RPMI7951 (cell line): ENCODE results near the gene SCAP. TPM values are rescaled to one million over a fixed set of nuclear protein-coding genes. Genes with fewer than 3 reads are reported as not detected.
A peak's percentile ranks its signal among the peaks of the same experiment; 100 is the strongest.

Experiments used
- DNase-seq: peaks from one replicate; pipeline ENCODE4 v3.0.0-alpha.2; 2012; ENCODE audit warnings: low read depth
- total RNA-seq: library from RNA; depleted of rRNA; stranded (reverse); fragments of >200 nt; shearing (Covaris generic); gene quantifications from 2 replicates; pipeline ENCODE4 v1.2.3, GENCODE V29; 2014; rRNA removed

SCAP gene
- total RNA-seq, 1 experiment from 2014 or later: 37.4 TPM

DNA sequence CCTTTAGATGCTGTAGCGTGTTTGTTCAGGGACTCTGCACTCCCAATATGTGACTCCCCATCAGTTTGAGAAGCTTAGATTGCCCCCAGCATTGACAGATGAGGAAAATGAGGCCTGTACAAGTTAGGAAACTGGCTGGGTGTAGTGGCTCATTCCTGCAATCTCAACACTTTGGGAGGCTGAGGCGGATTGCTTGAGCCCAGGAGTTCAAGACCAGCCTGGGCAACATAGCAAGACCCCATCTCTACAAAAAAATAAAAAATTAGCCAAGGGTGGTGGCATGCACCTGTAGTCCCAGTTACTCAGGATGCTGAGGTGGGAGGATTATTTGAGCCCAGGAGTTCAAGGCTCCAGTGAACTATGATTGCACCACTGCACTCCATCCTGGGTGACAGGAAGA lies 108.9 kb downstream of the SCAP start:
- DNase-seq: no peak

DNA sequence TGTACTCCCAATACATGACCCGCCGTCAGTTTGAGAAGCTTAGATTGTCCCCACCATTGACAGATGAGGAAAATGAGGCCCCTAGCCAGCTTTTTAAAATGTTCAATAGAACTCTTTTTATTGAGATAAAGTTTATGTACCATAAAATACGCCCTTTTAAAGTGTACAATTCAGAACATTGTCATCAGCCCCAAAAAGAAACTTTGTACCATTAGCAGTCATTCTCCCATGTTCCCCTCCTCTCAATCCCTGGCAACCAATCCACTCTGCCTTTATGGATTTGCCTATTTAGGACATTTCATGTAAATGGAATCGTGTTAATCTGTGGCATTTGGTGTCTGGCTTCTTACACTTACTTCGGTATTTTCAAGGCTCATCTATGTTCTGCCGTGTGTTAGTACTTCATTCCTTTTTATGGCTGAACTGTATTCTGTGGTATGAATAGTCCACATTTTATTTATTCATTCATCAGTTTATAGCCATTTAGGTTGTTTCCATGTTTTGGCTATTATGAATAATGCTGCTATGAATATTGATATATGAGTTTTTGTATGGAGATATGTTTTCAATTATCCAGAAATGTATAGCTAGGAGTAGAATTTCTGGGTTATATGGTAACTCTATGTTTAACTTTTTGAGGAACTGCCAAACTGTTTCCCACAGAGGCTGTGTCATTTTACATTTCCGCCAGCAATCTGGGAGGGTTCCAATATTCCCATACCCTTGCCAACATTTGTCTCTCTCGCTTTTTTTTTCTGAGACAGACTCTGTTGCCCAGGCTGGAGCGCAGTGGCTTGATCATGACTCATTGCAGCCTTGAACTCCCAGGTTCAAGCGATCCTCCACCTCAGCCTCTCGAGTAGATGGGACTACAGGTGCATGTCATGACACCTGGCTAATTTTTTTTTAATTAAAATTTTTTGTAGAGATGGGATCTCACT lies 110.3 kb downstream of the SCAP start:
- DNase-seq: peak; percentile 89

Other genes starting within 250 kb of the SCAP start
- gene KIF9, start 193.1 kb downstream of the SCAP start, total RNA-seq: 20.0 and 22.1 TPM in 2 replicates
- gene KLHL18, start 193.0 kb downstream of the SCAP start, total RNA-seq: 24.6 and 27.1 TPM in 2 replicates
- gene PTPN23, start 94.9 kb downstream of the SCAP start, total RNA-seq: 5.9 and 10.2 TPM in 2 replicates
- 40.4 and 46.2 TPM in 2 replicates for gene ELP6, start 37.8 kb upstream of the SCAP start, total RNA-seq
- 0.48 and 1.9 TPM in 2 replicates for gene CSPG5, start 102.9 kb upstream of the SCAP start, total RNA-seq